ENCODE measurements around the gene TTC9.

The TTC9 gene

GRCh38 chr14:70708717-70709570 is 67.2 kb downstream of the TTC9 start:
- Mint-ChIP-seq H3K4me3 (no peak overlapping the region), H3K4me1 (peaks cover 9% of the 10 kb centered on the region), H3K27ac (no peak overlapping the region), H3K36me3 (ENCODE audit: low read depth) (no peaks in the 10 kb centered on the region), H3K9me3 (no peaks in the 10 kb centered on the region), H3K27me3 (ENCODE audit: low read depth) (peaks cover 8% of the 10 kb centered on the region)
- no peak for TF ChIP-seq CTCF (IDR thresholded peaks at IDR 0.05; ENCODE audit: unreplicated experiment in 3 of 3)

GRCh38 chr14:70709726-70710382 is 68.1 kb downstream of the TTC9 start:
- H3K9me3 Mint-ChIP-seq: no peaks in the 10 kb centered on the region
- H3K27ac Mint-ChIP-seq: no peak overlapping the region
- peaks cover 8% of the 10 kb centered on the region for H3K27me3 Mint-ChIP-seq (ENCODE audit: low read depth)
- H3K36me3 Mint-ChIP-seq (ENCODE audit: low read depth): no peaks in the 10 kb centered on the region
- no peak overlapping the region for H3K4me3 Mint-ChIP-seq
- TF ChIP-seq CTCF (IDR thresholded peaks at IDR 0.05; ENCODE audit: unreplicated experiment in 3 of 3): no peak
- H3K4me1 Mint-ChIP-seq: peaks cover 12% of the 10 kb centered on the region

GRCh38 chr14:70711451-70711850 is 69.7 kb downstream of the TTC9 start:
- Mint-ChIP-seq H3K9me3 (no peaks in the 10 kb centered on the region), H3K4me3 (no peak overlapping the region), H3K27me3 (ENCODE audit: low read depth) (peaks cover 7% of the 10 kb centered on the region), H3K27ac (no peak overlapping the region), H3K36me3 (ENCODE audit: low read depth) (no peaks in the 10 kb centered on the region), H3K4me1 (peaks cover 12% of the 10 kb centered on the region)
- no peak for TF ChIP-seq CTCF (IDR thresholded peaks at IDR 0.05; ENCODE audit: unreplicated experiment in 3 of 3)

GRCh38 chr14:70713096-70713495 is 71.4 kb downstream of the TTC9 start:
- Mint-ChIP-seq H3K27ac (peak overlapping the region; percentile 47 to 76 (median 54)), H3K9me3 (no peaks in the 10 kb centered on the region), H3K36me3 (ENCODE audit: low read depth) (no peaks in the 10 kb centered on the region), H3K4me1 (peaks cover 12% of the 10 kb centered on the region), H3K4me3 (no peak overlapping the region), H3K27me3 (ENCODE audit: low read depth) (peaks cover 7% of the 10 kb centered on the region)
- no peak for TF ChIP-seq CTCF (IDR thresholded peaks at IDR 0.05; ENCODE audit: unreplicated experiment in 3 of 3)

- TF ChIP-seq CTCF (IDR thresholded peaks at IDR 0.05; ENCODE audit: unreplicated experiment in 3 of 3): no peak
- peaks cover 12% of the 10 kb centered on the region for H3K4me1 Mint-ChIP-seq
- H3K9me3 Mint-ChIP-seq: no peaks in the 10 kb centered on the region
- H3K36me3 Mint-ChIP-seq (ENCODE audit: low read depth): no peaks in the 10 kb centered on the region
- H3K27ac Mint-ChIP-seq: peak overlapping the region; percentile 47 to 76 (median 54)
- peaks cover 7% of the 10 kb centered on the region for H3K27me3 Mint-ChIP-seq (ENCODE audit: low read depth)
- H3K4me3 Mint-ChIP-seq: no peak overlapping the region
Observed at GRCh38 chr14:70713511-70713916, 71.8 kb downstream of the TTC9 start.
